GM21825 (cell line): ENCODE measurements around the gene SH2B2.
"Not testable (repeated sequence)": the region's sequence is repeated elsewhere in the genome, so short reads cannot be mapped to it uniquely, and the experiment has no call there.

Experiments used
- ATAC-seq: cut with Tn5 transposase; IDR thresholded peaks from one replicate; pipeline ENCODE4 v1.9.1; 2021; ENCODE audit warnings: mild to moderate bottlenecking, moderate library complexity; ENCODE audit not compliant: unreplicated experiment

The SH2B2 gene

DNA sequence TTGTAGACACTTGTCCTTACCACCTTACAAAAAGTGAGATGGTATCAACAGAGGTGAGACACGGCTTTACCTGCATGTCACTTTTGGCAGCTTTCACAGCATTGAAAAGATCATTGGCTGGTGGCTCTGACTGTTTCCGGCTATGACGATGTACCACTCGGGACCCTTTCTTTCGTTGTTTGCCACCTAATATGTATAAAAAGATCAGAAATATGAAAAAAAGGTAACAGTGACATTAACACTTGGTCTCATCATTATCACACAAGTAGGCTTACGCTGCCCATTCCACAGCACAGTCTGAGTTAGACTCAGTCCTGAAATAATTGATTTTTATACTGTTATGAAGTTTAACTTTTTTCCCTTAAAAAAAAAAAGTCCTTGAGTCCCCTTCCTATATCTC lies 40.5 kb downstream of the SH2B2 start:
- not testable (repeated sequence) for ATAC-seq

DNA sequence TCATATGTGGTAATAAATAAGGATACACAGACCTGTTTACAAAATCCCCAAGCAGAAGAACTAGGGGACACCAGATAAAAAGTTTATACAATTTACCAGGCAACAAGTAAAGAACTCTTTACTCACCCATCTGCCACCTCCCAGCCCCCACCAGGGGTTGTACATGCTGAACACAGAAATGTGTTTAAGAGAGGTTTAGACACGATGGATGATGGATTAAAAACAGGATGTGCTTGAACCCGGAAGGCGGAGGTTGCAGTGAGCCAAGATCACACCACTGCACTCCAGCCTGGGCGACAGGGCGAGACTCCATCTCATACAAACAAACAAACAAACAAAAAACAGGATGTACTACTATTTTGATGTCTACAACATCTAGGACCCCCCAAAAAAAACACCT lies 42.2 kb downstream of the SH2B2 start:
- ATAC-seq: not testable (repeated sequence)

DNA sequence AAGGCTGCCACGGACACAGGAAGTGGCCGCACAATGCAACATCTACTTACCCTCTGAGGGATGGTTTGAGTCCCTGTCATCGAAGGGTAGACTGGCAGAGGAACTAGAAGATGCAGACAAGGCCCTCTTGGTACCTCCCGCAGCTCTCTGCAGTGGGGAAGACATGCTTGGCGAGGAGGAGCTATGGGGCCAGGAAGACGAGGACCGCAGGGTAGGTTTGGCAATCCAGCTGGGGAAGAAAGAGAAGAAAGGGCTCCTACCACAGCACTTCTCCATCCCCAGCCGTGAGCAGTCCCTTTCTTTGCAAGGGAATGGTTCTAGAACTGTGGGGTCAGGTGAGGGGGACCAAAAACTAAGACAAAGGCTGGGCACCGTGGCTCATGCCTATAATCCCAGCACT lies 42.7 kb downstream of the SH2B2 start:
- not testable (repeated sequence) for ATAC-seq

DNA sequence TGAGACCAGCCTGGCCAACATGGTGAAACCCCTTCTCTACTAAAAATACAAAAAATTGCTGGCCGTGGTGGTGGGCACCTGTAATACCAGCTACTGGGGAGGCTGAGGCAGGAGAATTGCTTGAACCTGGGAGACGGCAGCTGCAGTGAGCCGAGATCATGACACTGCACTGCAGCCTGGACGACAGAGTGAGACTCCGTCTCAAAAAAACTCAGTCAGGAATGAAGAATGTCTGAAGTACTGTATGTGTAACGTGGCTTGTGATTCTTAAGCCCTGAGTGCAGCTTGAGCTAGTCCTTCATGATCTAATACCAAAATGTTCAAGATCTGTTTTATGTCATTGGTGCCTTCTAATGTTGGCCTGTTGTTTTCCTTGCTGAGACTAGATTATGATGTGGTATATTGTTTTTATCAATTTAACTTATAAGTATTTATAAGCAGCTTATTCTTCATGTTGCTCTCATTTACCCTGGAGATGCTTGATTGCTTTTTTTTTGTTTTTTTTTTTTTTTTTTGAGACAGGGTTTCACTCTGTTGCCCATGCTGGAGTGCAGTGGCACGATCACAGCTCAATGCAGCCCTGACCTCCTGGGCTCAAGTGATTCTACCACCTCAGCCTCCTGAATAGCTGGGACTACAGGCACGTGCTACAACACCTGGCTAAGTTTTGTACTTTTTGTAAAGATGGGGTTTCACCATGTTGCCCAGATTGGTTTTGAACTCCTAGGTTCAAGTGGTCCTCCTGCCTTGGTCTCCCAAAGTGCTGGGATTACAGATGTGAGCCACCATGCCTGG lies 44.2 kb downstream of the SH2B2 start:
- ATAC-seq: not testable (repeated sequence)

DNA sequence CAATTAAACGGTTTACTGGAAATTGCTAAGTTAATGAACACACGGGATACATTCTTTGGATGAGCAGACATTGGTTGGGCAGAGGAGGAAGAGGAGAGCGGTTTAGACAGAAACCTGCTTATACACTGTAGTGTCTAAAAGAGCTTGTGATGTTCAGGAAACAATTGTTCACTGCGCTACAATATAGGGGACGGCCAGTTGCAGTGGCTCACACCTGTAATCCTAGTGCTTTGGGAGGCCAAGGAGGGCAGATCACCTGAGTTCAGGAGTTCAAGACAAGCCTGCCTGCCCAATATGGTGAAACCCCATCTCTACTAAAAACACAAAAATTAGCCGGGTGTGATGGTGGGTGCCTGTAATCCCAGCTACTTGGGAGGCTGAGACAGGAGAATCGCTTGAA lies 48.9 kb downstream of the SH2B2 start:
- not testable (repeated sequence) for ATAC-seq

DNA sequence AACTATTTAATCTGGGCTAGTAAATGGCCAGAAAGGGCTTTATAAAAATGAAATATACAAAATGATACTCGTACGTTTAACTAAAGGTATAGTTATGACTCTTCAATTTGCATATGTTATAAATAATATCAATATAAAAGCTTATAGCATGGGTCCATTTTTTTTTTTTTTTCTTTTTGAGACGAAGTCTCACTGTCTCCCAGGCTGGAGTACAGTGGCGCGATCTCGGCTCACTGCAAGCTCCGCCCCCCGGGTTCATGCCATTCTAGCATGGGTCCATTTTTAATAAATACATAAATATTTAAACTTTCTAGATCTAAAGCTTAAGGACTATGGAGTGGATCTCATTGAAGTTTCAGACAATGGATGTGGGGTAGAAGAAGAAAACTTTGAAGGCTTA lies 50.3 kb downstream of the SH2B2 start:
- not testable (repeated sequence) for ATAC-seq

DNA sequence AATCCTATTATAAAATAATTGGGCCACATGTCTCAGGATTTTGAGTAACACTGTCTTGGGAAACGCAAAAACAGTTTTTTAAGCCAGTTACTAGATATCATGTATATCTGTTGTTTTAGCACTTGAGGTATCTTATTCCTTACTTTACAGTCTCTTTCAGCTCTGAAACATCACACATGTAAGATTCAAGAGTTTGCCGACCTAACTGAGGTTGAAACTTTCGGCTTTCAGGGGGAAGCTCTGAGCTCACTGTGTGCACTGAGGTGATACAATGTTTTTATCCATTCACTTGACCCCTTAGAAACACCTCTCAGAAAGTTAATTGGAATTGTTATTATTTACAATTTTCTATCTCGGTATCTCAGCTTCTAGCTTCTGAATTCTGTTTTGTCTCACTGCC lies 50.8 kb downstream of the SH2B2 start:
- not testable (repeated sequence) for ATAC-seq

DNA sequence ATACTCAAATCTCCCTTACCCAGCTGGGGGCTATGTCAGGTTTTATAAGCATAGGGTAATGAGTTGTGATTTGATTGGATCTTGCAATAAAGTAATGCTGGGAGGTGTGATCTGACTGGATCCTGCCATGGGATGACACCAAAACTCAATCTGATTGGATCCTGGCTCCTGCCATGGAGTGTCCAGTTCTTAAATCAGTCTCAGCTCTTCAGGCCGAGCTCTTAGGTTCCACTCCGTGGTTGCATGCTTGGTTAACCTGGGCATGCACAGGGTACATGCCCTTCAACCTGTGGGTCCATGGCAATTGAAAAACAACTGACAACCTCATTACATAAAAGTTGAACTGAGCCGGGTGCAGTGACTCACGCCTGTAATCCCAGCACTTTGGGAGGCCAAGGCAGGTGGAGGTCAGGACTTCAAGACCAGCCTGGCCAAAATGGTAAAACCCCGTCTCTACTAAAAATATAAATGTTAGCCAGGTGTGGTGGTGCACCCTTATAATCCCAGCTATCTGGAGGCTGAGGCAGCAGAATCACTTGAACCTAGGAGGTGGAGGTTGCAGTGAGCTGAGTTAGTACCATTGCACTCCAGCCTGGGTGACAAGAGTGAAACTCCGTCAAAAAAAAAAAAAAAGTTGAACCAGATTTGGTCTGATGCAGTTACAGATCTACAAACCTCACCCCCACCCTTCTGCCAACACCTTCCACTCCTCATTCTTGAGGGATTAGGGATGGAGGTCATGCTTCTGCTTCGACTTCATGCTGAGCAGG lies 54.1 kb downstream of the SH2B2 start:
- ATAC-seq: not testable (repeated sequence)

DNA sequence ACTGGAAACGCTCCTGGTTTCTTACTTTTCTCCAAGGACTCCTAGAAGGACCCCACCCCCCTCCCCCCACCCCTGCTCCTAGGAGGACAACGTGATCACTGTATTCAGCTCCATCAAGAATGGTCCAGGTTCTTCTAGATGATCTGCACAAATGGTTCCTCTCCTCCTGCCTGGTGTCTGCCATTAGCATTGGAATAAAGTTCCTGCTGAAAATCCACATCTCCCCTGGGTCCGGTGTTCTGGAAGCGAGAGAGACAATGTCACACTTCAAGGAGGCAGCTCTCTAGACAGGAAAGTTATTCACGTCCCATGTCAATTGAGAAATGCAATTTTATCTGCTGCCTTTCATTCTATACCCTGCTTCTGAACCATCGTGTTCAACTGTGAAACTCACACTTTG lies 60.3 kb downstream of the SH2B2 start:
- not testable (repeated sequence) for ATAC-seq

DNA sequence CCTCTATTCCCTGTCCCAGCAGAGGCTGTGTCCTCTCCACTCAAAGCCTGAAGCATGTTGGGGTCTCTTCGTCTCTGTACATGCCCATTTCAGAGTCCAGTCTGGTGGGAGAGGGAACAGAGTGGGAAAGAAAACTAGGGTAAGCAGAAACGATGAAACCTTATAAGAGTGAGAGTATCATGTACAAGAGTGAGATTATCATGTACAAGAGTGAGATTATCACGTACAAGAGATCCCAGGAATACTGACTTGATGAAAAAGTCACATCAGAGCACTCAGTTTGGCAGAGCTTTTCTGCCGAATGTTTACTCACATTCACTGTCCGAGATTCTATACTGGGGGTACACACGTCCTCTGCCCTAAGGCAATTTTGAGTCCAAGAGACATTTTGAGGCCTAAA lies 69.7 kb downstream of the SH2B2 start, which contains the start of gene SPDYE6:
Gene SPDYE6, minus strand, starts transcription at position 101 of the 400 bp plus-strand sequence. CDS start 421 bp downstream, outside the sequence.
- ATAC-seq: not testable (repeated sequence)

DNA sequence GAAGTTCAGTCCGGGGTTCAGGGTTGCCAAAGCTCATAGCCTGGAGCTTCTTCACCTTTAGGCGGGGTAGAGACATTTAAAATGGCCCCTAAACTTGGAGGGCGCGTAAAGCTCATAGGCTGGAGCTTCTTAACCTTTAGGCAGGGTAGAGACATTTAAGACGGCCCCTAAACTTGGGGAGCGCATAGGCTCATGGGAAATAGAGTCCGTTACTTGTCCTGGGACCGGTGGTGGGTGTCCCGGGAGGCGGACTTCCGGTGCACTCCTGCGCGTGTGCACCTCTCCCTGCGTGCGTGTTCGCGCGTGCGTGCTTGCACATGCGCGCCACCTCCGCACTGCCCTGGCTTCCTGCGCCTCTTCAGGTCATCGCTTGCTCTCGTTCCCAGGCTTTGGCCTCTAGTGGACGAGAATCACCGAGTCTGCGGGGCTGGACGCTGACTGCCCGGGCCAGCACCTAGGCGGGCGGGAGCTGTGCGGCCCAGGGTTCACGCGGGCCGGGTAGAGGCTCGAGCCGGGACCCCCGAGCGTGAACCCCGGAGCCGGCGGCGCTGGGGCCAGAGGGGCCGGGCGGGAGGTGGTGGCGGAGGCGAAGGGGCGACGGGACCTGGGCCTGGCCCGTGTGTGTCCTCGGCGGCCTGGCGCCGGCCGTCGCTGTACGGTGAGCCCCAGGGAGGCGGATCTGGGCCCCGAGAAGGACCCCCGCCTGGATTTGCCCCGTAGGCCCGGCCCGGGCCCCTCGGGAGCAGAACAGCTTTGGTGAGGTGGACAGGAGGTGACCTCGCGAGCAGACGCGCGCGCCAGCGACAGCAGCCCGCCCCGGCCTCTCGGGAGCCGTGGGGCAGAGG lies 77.1 kb downstream of the SH2B2 start:
- peak; percentile 99 for ATAC-seq

DNA sequence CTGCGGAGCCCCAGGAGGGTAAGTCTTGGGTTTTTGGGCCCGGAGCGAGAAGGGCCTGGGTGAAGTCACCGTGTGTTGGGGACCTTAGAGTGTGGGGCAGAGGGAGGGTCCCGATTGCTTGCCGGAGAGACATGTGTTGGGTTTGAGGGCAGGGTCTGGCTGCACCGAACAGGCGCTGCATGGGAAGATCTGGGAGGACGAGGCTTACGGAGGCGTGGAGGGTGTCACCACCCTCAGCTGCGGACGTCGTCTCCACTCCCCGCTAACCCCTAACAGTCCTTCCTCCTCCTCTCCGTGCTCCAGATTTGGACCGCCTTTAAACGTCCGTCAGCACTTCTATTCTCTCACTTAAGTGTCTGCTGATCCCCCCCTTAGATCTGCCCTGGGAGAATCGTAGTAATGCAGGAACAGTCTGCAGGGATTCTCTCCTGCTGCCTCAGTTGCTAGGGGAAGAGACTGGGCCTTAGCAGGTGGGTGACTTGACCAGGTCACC lies 77.8 kb downstream of the SH2B2 start:
- ATAC-seq: not testable (repeated sequence)

DNA sequence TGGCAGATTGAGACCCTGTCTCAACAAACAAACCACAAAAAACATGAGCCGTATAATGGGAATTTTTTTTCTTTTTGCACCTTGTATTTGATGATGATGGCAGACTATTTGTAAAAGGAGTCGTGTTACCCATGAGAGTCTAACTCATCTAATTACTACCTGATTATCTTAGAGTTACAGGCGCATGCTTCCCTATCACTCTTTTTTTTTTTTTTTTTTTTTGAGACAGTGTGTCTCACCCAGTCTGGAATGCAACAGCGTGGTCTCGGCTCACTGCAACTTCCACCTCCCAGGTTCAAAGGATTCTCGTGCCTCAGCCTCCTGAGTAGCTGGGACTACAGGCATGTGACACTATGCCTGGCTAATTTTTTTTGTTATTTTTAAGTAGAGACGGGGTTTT lies 78.7 kb downstream of the SH2B2 start:
- not testable (repeated sequence) for ATAC-seq

DNA sequence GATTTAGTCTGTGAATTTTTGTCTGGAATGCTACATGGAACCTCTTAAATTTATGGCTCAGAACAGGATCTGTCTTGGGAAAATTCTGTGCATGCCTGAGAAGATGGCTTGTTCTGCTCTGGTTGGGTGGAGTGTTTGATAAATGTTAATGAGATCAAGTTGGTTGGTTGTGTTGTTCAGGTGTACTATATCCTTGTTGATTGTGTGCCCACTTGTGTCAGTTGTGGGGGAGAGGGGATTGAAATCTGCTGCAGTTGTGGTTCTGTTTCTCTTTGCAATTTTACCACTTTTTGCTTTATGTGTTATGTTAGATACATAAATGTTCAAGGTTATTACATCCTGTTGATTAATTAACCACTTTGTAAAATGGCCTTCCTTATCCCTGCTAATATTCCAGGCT lies 83.4 kb downstream of the SH2B2 start:
- ATAC-seq: not testable (repeated sequence)
